Neural cell (in vitro differentiated cells): ENCODE data around the gene CENPN.

Experiments used
- EP300 ChIP-seq: fragments of 450-650 bp; conservative IDR thresholded peaks from 2 replicates; pipeline ENCODE4 v1.6.1; 2014; ENCODE audit warnings: antibody characterized with exemption, mild to moderate bottlenecking, moderate library complexity; ENCODE audit not compliant: poor library complexity, severe bottlenecking
- EZH2 ChIP-seq: fragments of 200-600, 300-800 bp; shearing (Covaris generic), sonication (generic); IDR thresholded peaks from 2 replicates; pipeline ENCODE4 v1.6.1; 2014; ENCODE audit warnings: antibody characterized with exemption, low read length, borderline replicate concordance, mild to moderate bottlenecking; ENCODE audit not compliant: insufficient read depth, poor library complexity, severe bottlenecking
- MXI1 ChIP-seq: fragments of 450-650 bp; conservative IDR thresholded peaks from 2 replicates; pipeline ENCODE4 v1.6.1; 2014; ENCODE audit warnings: antibody characterized with exemption, mild to moderate bottlenecking; ENCODE audit not compliant: poor library complexity, severe bottlenecking
- POLR2AphosphoS5 ChIP-seq: IDR thresholded peaks from 2 replicates; pipeline ENCODE4 v1.6.1; 2012
- RAD21 ChIP-seq: fragments of 450-650 bp; conservative IDR thresholded peaks from 2 replicates; pipeline ENCODE4 v1.6.1; 2014; ENCODE audit warnings: antibody characterized with exemption, mild to moderate bottlenecking, moderate library complexity
- SMC3 ChIP-seq: fragments of 450-650 bp; conservative IDR thresholded peaks from 2 replicates; pipeline ENCODE4 v1.6.1; 2014; ENCODE audit warnings: antibody characterized with exemption, mild to moderate bottlenecking, moderate library complexity; ENCODE audit not compliant: poor library complexity
- TAF1 ChIP-seq: IDR thresholded peaks from 2 replicates; pipeline ENCODE4 v1.6.1; 2012; ENCODE audit warnings: low read depth
- TF ChIP-seq, protein P1 (sequence below): fragments of 450-650 bp; IDR thresholded peaks from 2 replicates; pipeline ENCODE4 v1.5.1; 2014; ENCODE audit warnings: antibody characterized with exemption, mild to moderate bottlenecking, moderate library complexity; ENCODE audit not compliant: poor library complexity, severe bottlenecking
- TF ChIP-seq, protein P2 (sequence below): IDR thresholded peaks from 2 replicates; pipeline ENCODE4 v1.6.1; 2012; ENCODE audit warnings: borderline replicate concordance

DNA sequence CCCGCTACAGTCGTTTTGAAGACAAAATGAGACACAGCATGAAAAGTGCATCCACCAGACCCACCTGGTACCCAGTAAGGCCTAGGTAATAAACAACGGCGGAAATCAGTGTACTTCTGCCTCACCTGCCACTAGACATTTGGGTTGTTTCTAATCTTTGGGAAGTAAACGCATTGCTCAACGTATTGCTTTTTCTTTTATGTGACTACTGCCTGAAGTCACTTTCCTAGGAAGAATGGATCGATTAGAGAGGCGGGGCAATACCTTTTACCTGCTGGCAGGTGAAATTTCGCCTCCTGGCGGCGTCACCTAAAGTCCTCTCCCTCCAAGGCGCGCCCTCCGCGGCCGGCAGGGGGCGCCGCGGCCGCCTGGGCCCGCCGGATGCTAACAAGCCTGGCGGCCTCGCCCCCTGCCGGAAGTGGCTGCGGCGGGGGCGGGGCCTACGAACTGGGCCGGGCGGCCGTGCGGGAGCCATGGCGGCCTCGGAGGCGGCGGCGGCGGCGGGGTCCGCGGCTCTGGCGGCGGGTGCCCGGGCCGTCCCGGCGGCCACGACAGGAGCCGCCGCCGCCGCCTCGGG lies 28.5 kb downstream of the CENPN start, which contains the start of gene ATMIN:
- TF ChIP-seq, protein P1, sequence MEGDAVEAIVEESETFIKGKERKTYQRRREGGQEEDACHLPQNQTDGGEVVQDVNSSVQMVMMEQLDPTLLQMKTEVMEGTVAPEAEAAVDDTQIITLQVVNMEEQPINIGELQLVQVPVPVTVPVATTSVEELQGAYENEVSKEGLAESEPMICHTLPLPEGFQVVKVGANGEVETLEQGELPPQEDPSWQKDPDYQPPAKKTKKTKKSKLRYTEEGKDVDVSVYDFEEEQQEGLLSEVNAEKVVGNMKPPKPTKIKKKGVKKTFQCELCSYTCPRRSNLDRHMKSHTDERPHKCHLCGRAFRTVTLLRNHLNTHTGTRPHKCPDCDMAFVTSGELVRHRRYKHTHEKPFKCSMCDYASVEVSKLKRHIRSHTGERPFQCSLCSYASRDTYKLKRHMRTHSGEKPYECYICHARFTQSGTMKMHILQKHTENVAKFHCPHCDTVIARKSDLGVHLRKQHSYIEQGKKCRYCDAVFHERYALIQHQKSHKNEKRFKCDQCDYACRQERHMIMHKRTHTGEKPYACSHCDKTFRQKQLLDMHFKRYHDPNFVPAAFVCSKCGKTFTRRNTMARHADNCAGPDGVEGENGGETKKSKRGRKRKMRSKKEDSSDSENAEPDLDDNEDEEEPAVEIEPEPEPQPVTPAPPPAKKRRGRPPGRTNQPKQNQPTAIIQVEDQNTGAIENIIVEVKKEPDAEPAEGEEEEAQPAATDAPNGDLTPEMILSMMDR: peak; percentile 100
- TF ChIP-seq EZH2 (no peak), SMC3 (peak; percentile 92), EP300 (no peak), POLR2AphosphoS5 (peak; percentile 83), MXI1 (peak; percentile 31), RAD21 (peak; percentile 79), TAF1 (no peak)
- TF ChIP-seq, protein P2, sequence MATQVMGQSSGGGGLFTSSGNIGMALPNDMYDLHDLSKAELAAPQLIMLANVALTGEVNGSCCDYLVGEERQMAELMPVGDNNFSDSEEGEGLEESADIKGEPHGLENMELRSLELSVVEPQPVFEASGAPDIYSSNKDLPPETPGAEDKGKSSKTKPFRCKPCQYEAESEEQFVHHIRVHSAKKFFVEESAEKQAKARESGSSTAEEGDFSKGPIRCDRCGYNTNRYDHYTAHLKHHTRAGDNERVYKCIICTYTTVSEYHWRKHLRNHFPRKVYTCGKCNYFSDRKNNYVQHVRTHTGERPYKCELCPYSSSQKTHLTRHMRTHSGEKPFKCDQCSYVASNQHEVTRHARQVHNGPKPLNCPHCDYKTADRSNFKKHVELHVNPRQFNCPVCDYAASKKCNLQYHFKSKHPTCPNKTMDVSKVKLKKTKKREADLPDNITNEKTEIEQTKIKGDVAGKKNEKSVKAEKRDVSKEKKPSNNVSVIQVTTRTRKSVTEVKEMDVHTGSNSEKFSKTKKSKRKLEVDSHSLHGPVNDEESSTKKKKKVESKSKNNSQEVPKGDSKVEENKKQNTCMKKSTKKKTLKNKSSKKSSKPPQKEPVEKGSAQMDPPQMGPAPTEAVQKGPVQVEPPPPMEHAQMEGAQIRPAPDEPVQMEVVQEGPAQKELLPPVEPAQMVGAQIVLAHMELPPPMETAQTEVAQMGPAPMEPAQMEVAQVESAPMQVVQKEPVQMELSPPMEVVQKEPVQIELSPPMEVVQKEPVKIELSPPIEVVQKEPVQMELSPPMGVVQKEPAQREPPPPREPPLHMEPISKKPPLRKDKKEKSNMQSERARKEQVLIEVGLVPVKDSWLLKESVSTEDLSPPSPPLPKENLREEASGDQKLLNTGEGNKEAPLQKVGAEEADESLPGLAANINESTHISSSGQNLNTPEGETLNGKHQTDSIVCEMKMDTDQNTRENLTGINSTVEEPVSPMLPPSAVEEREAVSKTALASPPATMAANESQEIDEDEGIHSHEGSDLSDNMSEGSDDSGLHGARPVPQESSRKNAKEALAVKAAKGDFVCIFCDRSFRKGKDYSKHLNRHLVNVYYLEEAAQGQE: no peak
